ENCODE measurements around the gene KRT7.

KRT7 gene

DNA sequence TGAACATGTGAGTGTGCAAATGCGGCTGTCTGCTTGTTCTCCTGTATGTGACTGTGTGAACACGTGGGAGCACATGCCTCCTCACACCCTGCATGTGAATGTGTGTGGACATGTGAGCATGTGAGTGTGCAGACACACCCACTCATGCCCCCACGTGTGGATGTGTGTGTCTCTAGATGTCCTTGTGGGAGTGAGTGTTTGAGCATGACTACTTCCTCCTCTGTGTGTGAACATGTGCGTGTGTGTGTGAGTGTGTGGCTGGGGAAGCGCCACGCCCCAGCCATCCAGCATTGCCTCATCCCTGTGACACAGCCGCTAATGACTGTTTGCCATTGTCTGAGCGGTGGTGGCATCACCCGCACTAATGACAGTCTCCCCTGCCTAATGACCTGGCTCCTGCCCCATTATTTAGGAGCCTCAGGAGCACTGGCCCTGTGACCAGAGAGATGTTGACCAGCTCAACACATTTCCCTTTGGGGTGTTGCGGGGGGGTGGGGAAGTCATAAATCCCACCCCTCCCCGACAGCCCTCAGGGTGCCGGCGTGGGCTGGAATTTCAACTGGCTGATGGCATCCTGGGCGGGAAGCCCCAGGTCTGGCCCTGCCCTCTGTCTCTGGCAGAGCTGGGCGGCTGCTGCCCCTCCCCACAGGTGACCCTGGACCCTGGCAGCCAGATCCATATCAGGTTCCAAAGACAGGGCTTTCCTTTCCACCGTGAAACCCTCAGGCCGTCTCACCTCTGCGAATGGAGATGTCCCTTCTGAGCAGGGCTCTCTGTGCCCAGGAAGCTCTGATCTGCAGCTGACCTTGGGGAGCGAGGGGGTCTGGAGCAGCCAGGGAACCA lies 29.7 kb upstream of the KRT7 start:
- Histone ChIP-seq H3K36me3 (ENCODE audit: insufficient read depth, low read length) (no peaks in the 10 kb centered on the region), H3K9me3 (ENCODE audit: low read depth, low read length) (no peaks in the 10 kb centered on the region), H3K9ac (ENCODE audit: insufficient read length) (no peak overlapping the region), H3K27ac (no peak overlapping the region), H3K4me3 (no peak overlapping the region)
- no peak for DNase-seq (ENCODE audit: low read depth, low spot score)
- TF ChIP-seq FOXP2 (optimal IDR thresholded peaks at IDR 0.05; ENCODE audit: control extremely low read depth, extremely low read length, insufficient read depth) (no peak), POLR2AphosphoS5 (IDR thresholded peaks at IDR 0.05; ENCODE audit: borderline replicate concordance, low read depth, low read length) (no peak), EZH2 (IDR thresholded peaks at IDR 0.05) (no peak)

DNA sequence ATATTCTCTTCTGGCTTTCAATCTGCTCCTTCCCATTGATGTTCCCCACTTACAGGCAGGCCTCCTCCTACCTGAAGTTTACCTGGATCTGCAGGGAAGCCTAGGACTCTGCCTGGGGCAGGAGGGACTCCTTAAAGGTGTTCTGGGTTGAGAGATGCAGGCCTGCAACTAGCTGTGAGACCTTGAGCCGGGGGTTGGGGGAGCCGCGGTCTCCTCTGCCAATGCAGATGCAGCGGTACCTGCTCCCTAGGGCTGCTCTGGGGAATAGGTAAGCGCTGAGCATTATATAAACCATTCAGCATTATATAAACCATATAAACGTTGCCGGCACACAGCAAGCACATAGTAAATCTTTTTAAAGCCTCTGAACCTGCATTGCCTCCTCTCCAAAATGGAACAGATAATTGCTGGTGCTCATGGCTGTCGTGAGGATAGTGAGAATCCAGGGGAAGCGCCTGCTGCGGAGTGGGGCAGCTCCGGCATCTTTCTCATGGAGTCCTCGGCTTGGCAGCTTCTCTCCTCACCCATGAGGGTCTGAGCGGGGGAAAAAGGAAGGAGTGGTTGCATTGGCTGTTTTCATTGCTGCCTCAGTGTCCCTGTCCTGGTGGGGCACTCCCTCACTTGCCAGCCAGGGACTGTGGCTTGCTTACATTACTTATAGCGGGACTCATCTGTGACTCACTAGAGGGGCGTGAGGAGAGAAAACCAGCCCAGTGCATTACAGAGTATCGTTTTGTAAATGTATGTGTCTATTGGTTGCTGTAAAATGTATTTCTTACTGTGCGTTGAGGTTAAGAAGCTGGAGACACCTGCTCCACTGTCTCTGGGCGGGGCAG lies 28.7 kb upstream of the KRT7 start:
- no peak for DNase-seq (ENCODE audit: low read depth, low spot score)
- no peak overlapping the region for H3K27ac ChIP-seq

DNA sequence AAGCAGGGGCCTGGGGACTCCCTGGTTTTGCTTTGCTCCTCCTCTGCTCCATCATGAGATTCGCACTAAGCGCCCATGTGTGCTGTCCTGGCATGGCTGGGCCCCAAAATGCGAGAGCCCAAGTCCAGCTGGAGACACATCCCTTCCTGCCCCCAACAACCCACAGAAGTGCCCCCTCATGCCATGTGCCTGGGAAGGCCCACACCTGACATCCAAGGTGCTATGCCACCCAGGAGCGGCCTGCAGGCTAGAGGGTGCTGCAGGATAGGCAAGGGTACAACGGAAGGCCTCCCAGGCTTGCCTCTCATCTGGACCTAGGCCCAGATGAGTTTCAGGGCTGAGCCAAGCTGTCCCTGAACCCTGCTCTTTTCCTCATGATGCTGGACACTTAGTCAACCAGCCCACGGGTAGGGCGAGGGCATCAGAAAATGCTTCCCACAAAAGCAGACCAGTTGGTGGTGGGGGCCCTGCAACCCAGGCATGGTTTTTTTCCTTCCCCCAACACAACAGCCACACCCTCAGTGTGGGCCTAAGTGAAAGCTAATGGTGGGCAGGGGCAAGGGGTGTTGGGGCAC lies 28.0 kb upstream of the KRT7 start:
- no peak overlapping the region for H3K27ac ChIP-seq
- no peak for TF ChIP-seq POLR2AphosphoS5 (IDR thresholded peaks at IDR 0.05; ENCODE audit: borderline replicate concordance, low read depth, low read length)
- no peak for TF ChIP-seq FOXP2 (optimal IDR thresholded peaks at IDR 0.05; ENCODE audit: control extremely low read depth, extremely low read length, insufficient read depth)
- no peak for TF ChIP-seq EZH2 (IDR thresholded peaks at IDR 0.05)

More for the DNA sequence above, 28.7 kb upstream of the KRT7 start:
- Histone ChIP-seq H3K9ac (ENCODE audit: insufficient read length) (no peak overlapping the region), H3K4me3 (no peak overlapping the region), H3K36me3 (ENCODE audit: insufficient read depth, low read length) (no peaks in the 10 kb centered on the region), H3K9me3 (ENCODE audit: low read depth, low read length) (no peaks in the 10 kb centered on the region)
- TF ChIP-seq POLR2AphosphoS5 (IDR thresholded peaks at IDR 0.05; ENCODE audit: borderline replicate concordance, low read depth, low read length) (no peak), EZH2 (IDR thresholded peaks at IDR 0.05) (no peak), FOXP2 (optimal IDR thresholded peaks at IDR 0.05; ENCODE audit: control extremely low read depth, extremely low read length, insufficient read depth) (no peak)

DNA sequence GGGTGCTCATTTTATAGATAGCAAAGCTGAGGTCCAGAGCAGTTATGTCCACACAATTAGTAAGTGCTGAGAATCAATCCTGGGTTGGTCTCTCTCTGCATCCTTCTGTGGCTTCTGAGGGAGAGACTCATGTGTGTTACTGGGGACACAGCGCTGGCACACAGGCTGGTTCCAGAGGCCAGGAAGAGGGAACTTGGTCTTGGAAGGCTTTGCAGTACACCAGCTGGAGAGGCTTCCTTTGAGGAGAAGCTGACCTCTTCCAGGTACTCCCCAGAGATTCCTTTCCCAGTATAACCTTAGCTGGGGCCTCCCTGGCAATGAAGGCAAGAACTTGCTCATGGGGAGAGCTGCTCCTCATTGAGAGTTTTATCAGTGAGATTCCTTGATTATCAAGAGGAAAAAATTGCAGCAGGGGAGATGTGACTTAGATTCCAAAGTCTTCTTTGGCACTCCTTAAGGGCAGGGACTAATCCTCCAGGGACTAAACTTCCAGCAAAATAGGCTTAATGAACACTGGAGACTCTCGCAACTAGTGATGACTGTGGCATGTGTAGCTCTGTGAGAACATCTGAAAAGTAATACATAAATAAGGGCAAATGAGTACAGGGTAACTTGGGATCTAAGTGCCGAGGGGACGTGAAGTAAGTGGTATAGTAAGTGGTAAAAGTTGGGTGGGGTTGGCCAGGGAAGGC lies 27.3 kb upstream of the KRT7 start:
- H3K9ac ChIP-seq (ENCODE audit: insufficient read length): no peak overlapping the region
- no peaks in the 10 kb centered on the region for H3K9me3 ChIP-seq (ENCODE audit: low read depth, low read length)
- no peak for DNase-seq (ENCODE audit: low read depth, low spot score)
- no peak overlapping the region for H3K4me3 ChIP-seq
- TF ChIP-seq FOXP2 (optimal IDR thresholded peaks at IDR 0.05; ENCODE audit: control extremely low read depth, extremely low read length, insufficient read depth): no peak
- no peak for TF ChIP-seq POLR2AphosphoS5 (IDR thresholded peaks at IDR 0.05; ENCODE audit: borderline replicate concordance, low read depth, low read length)
- no peak for TF ChIP-seq EZH2 (IDR thresholded peaks at IDR 0.05)
- H3K27ac ChIP-seq: no peak overlapping the region
- no peaks in the 10 kb centered on the region for H3K36me3 ChIP-seq (ENCODE audit: insufficient read depth, low read length)

More for the DNA sequence above, 28.0 kb upstream of the KRT7 start:
- Histone ChIP-seq H3K36me3 (ENCODE audit: insufficient read depth, low read length) (no peaks in the 10 kb centered on the region), H3K9ac (ENCODE audit: insufficient read length) (no peak overlapping the region), H3K4me3 (no peak overlapping the region), H3K9me3 (ENCODE audit: low read depth, low read length) (no peaks in the 10 kb centered on the region)
- no peak for DNase-seq (ENCODE audit: low read depth, low spot score)

DNA sequence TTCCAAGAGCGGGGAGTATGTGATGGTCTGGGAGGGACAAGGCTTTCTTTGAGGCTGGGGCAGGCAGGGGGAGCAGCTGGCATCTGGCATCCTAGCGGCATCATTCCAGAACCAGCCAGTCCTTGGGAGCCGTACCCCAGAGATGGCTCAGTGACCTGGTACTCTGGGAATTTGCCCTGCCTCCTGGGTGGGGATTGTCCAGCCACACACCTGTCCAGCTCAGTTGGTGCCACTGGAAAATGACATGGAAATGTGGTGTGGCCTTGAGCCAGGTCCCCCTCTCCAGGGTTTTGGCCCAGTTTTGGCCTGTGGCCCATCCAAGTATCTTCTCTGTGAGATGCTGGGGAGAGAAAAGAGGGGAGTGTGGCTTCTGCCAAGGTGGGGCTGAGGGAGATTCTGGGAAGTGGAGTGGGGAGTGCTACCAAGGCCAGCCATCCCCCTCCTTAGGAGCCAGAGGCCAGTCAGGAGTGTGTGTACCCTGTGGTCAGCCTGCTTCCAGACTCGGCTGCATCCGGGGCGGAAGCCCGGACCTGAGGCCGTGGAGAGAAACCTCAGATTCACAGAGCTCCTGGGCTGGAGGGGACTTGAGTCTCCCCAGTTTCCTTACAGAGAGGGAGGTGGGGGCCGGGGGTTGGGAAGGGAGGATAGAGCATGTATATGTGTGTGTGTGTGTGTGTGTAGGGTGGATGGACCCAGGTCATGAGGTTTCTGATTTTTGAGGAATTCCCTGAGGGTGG lies 26.6 kb upstream of the KRT7 start:
- Histone ChIP-seq H3K36me3 (ENCODE audit: insufficient read depth, low read length) (no peaks in the 10 kb centered on the region), H3K9ac (ENCODE audit: insufficient read length) (no peak overlapping the region), H3K9me3 (ENCODE audit: low read depth, low read length) (no peaks in the 10 kb centered on the region), H3K4me3 (no peak overlapping the region), H3K27ac (no peak overlapping the region)
- no peak for DNase-seq (ENCODE audit: low read depth, low spot score)
- TF ChIP-seq EZH2 (IDR thresholded peaks at IDR 0.05) (no peak), FOXP2 (optimal IDR thresholded peaks at IDR 0.05; ENCODE audit: control extremely low read depth, extremely low read length, insufficient read depth) (no peak), POLR2AphosphoS5 (IDR thresholded peaks at IDR 0.05; ENCODE audit: borderline replicate concordance, low read depth, low read length) (no peak)

DNA sequence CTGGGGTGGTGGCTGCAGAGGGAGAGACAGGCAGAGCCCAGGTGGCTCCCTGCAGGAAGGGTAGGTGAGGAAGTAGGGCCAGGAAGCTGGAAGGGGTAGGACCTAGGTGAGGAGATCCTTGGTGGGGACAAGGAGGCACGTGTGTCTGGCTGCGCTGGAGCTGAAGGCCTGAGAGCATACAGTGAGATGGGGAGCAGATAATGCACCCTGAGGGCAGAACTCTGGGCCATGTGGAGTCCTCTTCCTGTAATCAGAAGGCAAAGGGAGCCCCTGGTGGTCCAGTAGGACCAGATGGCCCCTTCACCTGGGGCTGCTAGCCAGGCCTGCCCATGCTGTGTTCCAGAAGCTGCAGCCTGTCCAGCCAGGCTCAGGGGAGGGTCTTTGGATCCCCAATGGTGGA lies 25.9 kb upstream of the KRT7 start:
- TF ChIP-seq FOXP2 (optimal IDR thresholded peaks at IDR 0.05; ENCODE audit: control extremely low read depth, extremely low read length, insufficient read depth): no peak
- TF ChIP-seq EZH2 (IDR thresholded peaks at IDR 0.05): no peak
- no peak for TF ChIP-seq POLR2AphosphoS5 (IDR thresholded peaks at IDR 0.05; ENCODE audit: borderline replicate concordance, low read depth, low read length)
- Histone ChIP-seq H3K9ac (ENCODE audit: insufficient read length) (no peak overlapping the region), H3K36me3 (ENCODE audit: insufficient read depth, low read length) (no peaks in the 10 kb centered on the region), H3K27ac (no peak overlapping the region), H3K9me3 (ENCODE audit: low read depth, low read length) (no peaks in the 10 kb centered on the region), H3K4me3 (no peak overlapping the region)
- DNase-seq (ENCODE audit: low read depth, low spot score): no peak

DNA sequence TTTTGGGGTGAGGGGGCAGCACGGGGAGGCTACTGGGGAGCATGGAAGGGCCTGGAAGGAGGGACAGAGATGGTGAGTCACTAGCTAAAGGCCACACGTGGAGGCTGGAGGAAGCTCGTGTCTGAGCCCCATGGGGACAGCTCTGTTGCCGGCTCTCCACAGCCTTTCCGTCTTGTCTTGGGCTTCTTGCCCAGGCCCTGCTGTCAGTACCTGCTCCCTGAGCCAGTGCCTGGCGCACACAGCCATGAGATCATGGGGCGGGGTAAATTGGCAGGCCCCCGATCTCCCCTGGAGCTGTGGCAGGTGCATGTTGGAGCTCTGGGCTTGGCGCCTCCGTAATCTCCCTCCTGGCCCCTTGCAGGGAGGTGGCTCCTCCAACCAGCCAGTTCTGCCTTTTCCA lies 25.1 kb upstream of the KRT7 start:
- Histone ChIP-seq H3K27ac (no peak overlapping the region), H3K9ac (ENCODE audit: insufficient read length) (no peak overlapping the region)
- DNase-seq (ENCODE audit: low read depth, low spot score): no peak

More for the DNA sequence above, 25.1 kb upstream of the KRT7 start:
- H3K9me3 ChIP-seq (ENCODE audit: low read depth, low read length): no peaks in the 10 kb centered on the region
- TF ChIP-seq POLR2AphosphoS5 (IDR thresholded peaks at IDR 0.05; ENCODE audit: borderline replicate concordance, low read depth, low read length): no peak
- no peak for TF ChIP-seq EZH2 (IDR thresholded peaks at IDR 0.05)
- TF ChIP-seq FOXP2 (optimal IDR thresholded peaks at IDR 0.05; ENCODE audit: control extremely low read depth, extremely low read length, insufficient read depth): no peak
- H3K36me3 ChIP-seq (ENCODE audit: insufficient read depth, low read length): no peaks in the 10 kb centered on the region
- no peak overlapping the region for H3K4me3 ChIP-seq
